Panc1 (cell line): ENCODE measurements around the gene IMP4. TPM values are rescaled to one million over a fixed set of nuclear protein-coding genes. Genes with fewer than 3 reads are reported as not detected.

Experiments used
- ATAC-seq: fragments of 200-7000 bp; cut with Tn5 transposase; 2 replicates; pipeline ENCODE4 v1.9.1; 2020; ENCODE audit warnings: mild to moderate bottlenecking, moderate library complexity
- BruUV-seq: library from RNA; stranded (reverse); fragments of 400-500 nt; replicated peaks from 2 replicates; lab custom pipeline; 2021; lab: Mats Ljungman, UMichigan
- CTCF ChIA-PET: fragments of 300-600 bp; sonication (Branson Sonifier 250); formaldehyde crosslinking; loops from one replicate; lab custom pipeline; 2022; ENCODE audit warnings: antibody characterized with exemption; lab: Charles Lee
- POLR2A ChIA-PET: fragments of 300-600 bp; sonication (Branson Sonifier 250); formaldehyde crosslinking; loops from one replicate; lab custom pipeline; 2022; ENCODE audit warnings: antibody characterized with exemption; lab: Charles Lee
- DNase-seq: peaks from one replicate; pipeline ENCODE4 v3.0.0-alpha.2; 2010; ENCODE audit warnings: low read depth, low spot score
- H3K27ac ChIP-seq: 2 replicates; pipeline ENCODE4 v1.5.1; 2011; ENCODE audit warnings: mild to moderate bottlenecking, low read length, inconsistent platforms
- H3K27me3 ChIP-seq: fragments of 200-500 bp; sonication (Bioruptor generic); 2 replicates; pipeline ENCODE4 v1.6.0; 2014; ENCODE audit warnings: low read length, inconsistent platforms; ENCODE audit not compliant: control insufficient read depth, insufficient read depth
- H3K36me3 ChIP-seq: fragments of 200-500 bp; sonication (Bioruptor generic); 2 replicates; pipeline ENCODE4 v1.5.1; 2014; ENCODE audit warnings: inconsistent platforms, mild to moderate bottlenecking, low read length, moderate library complexity; ENCODE audit not compliant: control insufficient read depth, insufficient read depth
- H3K4me1 ChIP-seq: 2 replicates; pipeline ENCODE4 v1.5.1; 2011; ENCODE audit warnings: inconsistent platforms, mild to moderate bottlenecking, low read length, moderate library complexity; ENCODE audit not compliant: control insufficient read depth, insufficient read depth
- H3K4me3 ChIP-seq, 2 experiments: 2 replicates each; pipeline ENCODE4 v1.5.1; 2011 to 2012; ENCODE audit warnings: low read depth in 2 of 2, low read length in 2 of 2, mild to moderate bottlenecking in 2 of 2, inconsistent platforms in 1 of 2, moderate library complexity in 1 of 2
- H3K9me3 ChIP-seq: fragments of 200-500 bp; sonication (Bioruptor generic); 2 replicates; pipeline ENCODE4 v1.5.1; 2014; ENCODE audit warnings: low read depth, mild to moderate bottlenecking, inconsistent platforms, low read length, moderate library complexity; ENCODE audit not compliant: control insufficient read depth, insufficient read depth
- POLR2AphosphoS5 ChIP-seq: IDR thresholded peaks from 2 replicates; pipeline ENCODE4 v1.6.1; 2012; ENCODE audit warnings: mild to moderate bottlenecking, low read depth, low read length, moderate library complexity
- SIN3A ChIP-seq: IDR thresholded peaks from 2 replicates; pipeline ENCODE4 v1.6.1; 2012; ENCODE audit warnings: low read depth, mild to moderate bottlenecking, low read length, moderate library complexity, borderline replicate concordance; ENCODE audit not compliant: insufficient read depth
- TCF7L2 ChIP-seq: IDR thresholded peaks from 2 replicates; pipeline ENCODE4 v1.6.1; 2011; ENCODE audit warnings: mild to moderate bottlenecking, low read depth, low read length, inconsistent platforms
- in situ Hi-C: cut with HindIII; loops from 2 replicates; pipeline ENCODE4 v1.10.0; 2016; ENCODE audit warnings: low sequenced_read_pairs, low pct_unique_long_range_greater_than_20kb
- intact Hi-C: fragments of 100-400 bp; cut with micrococcal nuclease; formaldehyde crosslinking; loops from one replicate; pipeline ENCODE4 v1.10.0; 2022; ENCODE audit not compliant: unreplicated experiment
- total RNA-seq: library from RNA; stranded (reverse); gene quantifications from one replicate; pipeline ENCODE4 v1.2.1, GENCODE V29; 2021; ENCODE audit not compliant: unreplicated experiment
- TF ChIP-seq, protein P1 (sequence below): fragments of 450-650 bp; IDR thresholded peaks from 2 replicates; pipeline ENCODE4 v1.5.1; 2017; ENCODE audit warnings: mild to moderate bottlenecking
- TF ChIP-seq, protein P2 (sequence below), 2 experiments: IDR thresholded peaks; 2 replicates each; pipeline ENCODE4 v1.6.1; 2011 to 2012; ENCODE audit warnings: low read depth in 2 of 2, control low read depth in 1 of 2, low read length in 1 of 2, mild to moderate bottlenecking in 1 of 2, moderate library complexity in 1 of 2; ENCODE audit not compliant: insufficient read depth in 1 of 2

IMP4 gene
- total RNA-seq, 1 experiment from 2014 or later: 104 TPM

DNA sequence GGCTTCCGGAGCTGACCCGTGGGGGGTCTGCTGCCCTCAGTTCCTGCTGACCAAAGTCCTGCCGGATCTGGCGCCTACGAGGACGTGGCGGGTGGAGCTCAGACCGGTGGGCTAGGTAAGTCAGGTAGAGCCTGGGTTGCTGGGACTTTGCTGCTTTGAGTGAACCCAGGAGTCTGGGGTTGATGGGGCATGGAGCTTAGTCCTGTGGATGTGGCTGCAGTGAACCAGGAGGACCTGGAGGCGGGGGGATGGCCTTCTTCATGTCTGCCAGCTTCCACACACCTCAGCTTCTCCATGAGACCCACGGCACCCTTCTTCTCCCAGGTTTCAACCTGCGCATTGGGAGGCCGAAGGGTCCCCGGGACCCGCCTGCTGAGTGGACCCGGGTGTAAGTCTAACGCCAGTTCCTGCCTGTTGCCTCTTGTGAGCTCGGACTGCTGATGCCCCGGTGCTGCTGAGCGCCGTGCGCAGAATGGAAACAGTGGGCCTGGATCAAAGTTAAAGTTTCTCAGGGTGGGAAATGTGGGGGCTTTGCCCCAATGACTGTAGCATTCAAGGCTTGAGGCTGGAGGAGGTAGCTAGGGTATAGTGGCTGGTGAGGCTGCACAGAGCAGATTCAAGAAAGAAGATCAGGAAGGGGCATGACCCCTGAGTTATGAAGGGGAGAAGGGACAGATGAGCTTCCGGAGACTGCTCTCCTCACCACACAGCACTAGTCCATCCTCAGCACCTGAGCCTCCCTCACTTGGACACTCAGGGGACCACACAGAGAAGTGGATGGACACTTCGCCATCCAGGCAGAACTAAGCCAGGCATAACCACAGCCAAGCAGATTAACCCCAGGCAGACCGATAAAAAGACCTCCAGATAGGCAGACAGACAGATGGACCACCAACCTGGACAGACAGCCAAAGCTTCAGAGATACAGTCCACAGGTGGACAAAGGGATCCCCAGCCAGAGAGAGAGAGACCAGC, 30.4 kb downstream of the IMP4 start:
- POLR2A ChIA-PET: no interaction called here
- H3K9me3 ChIP-seq: no peaks in the 10 kb centered on the region
- DNase-seq (no peak), ATAC-seq (peak; percentile 13)
- in situ Hi-C loops: no loop called here
- H3K27ac ChIP-seq: peak overlapping the region; percentile 91
- intact Hi-C loops: no loop called here
- H3K4me1 ChIP-seq: peaks cover 11% of the 10 kb centered on the region
- TF ChIP-seq TCF7L2: no peak
- TF ChIP-seq, protein P1, sequence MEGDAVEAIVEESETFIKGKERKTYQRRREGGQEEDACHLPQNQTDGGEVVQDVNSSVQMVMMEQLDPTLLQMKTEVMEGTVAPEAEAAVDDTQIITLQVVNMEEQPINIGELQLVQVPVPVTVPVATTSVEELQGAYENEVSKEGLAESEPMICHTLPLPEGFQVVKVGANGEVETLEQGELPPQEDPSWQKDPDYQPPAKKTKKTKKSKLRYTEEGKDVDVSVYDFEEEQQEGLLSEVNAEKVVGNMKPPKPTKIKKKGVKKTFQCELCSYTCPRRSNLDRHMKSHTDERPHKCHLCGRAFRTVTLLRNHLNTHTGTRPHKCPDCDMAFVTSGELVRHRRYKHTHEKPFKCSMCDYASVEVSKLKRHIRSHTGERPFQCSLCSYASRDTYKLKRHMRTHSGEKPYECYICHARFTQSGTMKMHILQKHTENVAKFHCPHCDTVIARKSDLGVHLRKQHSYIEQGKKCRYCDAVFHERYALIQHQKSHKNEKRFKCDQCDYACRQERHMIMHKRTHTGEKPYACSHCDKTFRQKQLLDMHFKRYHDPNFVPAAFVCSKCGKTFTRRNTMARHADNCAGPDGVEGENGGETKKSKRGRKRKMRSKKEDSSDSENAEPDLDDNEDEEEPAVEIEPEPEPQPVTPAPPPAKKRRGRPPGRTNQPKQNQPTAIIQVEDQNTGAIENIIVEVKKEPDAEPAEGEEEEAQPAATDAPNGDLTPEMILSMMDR: peak; percentile 23
- TF ChIP-seq, protein P2, sequence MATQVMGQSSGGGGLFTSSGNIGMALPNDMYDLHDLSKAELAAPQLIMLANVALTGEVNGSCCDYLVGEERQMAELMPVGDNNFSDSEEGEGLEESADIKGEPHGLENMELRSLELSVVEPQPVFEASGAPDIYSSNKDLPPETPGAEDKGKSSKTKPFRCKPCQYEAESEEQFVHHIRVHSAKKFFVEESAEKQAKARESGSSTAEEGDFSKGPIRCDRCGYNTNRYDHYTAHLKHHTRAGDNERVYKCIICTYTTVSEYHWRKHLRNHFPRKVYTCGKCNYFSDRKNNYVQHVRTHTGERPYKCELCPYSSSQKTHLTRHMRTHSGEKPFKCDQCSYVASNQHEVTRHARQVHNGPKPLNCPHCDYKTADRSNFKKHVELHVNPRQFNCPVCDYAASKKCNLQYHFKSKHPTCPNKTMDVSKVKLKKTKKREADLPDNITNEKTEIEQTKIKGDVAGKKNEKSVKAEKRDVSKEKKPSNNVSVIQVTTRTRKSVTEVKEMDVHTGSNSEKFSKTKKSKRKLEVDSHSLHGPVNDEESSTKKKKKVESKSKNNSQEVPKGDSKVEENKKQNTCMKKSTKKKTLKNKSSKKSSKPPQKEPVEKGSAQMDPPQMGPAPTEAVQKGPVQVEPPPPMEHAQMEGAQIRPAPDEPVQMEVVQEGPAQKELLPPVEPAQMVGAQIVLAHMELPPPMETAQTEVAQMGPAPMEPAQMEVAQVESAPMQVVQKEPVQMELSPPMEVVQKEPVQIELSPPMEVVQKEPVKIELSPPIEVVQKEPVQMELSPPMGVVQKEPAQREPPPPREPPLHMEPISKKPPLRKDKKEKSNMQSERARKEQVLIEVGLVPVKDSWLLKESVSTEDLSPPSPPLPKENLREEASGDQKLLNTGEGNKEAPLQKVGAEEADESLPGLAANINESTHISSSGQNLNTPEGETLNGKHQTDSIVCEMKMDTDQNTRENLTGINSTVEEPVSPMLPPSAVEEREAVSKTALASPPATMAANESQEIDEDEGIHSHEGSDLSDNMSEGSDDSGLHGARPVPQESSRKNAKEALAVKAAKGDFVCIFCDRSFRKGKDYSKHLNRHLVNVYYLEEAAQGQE (IDR thresholded peaks at IDR 0.05; ENCODE audit: insufficient read depth in 1 of 2, low read depth in 2 of 2, low read length in 1 of 2): no peak
- no peak for TF ChIP-seq POLR2AphosphoS5
- TF ChIP-seq SIN3A: no peak
- no peaks in the 10 kb centered on the region for H3K36me3 ChIP-seq
- BruUV-seq: TSS peak; percentile 75
- no peaks in the 10 kb centered on the region for H3K27me3 ChIP-seq
- H3K4me3 ChIP-seq: peak overlapping the region; percentile 97 to 98
- CTCF ChIA-PET: interaction anchor here (0.5 to 1.4 kb wide), 3 partner anchors 17 to 40 kb away, joined by 3 read pairs; partner anchors contain the start of gene PTPN18

DNA sequence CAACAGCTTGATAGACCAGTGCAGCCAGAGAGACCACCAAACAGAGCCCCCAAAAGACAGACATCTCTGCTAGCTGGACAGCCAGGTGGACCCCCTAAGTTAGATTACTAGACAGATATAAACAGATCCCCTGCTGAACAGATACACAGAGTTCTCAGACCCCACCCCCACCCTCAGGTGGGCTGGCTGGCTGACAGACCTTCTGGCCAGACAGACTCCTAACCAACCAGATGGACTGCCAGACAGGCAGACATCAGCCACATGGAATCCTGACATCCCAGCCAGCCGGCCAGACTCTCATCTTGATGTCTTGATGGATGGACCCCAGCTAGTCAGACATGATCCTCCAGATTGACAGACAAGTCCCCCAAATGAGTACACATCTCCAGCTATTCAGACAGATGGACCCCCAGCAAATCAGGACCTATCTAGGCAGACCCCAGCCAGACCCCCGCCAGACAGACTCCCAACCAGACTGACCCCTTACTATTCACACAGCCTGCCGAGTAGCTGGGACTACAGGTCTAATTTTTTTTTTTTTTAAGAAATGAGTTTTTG, 31.2 kb downstream of the IMP4 start:
- ChIA-PET CTCF (interaction anchor here (1.4 kb wide), 1 partner anchor 37 kb away, joined by 3 read pairs; no protein-coding TSS in a partner anchor), POLR2A (no interaction called here)
- Histone ChIP-seq H3K4me3 (peak overlapping the region in 1 of 2 experiments; percentile 98; a peak in 2 of 4 replicates), H3K27me3 (no peaks in the 10 kb centered on the region), H3K4me1 (peaks cover 11% of the 10 kb centered on the region), H3K27ac (peak overlapping the region; percentile 91; the same call in 1 of the 2 replicates), H3K9me3 (no peaks in the 10 kb centered on the region), H3K36me3 (no peaks in the 10 kb centered on the region)
- intact Hi-C loops: no loop called here
- ATAC-seq (no peak), DNase-seq (no peak)
- no TSS peak for BruUV-seq
- TF ChIP-seq, protein P1: no peak
- no peak for TF ChIP-seq POLR2AphosphoS5
- no peak for TF ChIP-seq TCF7L2
- TF ChIP-seq SIN3A: no peak
- TF ChIP-seq, protein P2 (IDR thresholded peaks at IDR 0.05; ENCODE audit: insufficient read depth in 1 of 2, low read depth in 2 of 2, low read length in 1 of 2): no peak
- in situ Hi-C loops: no loop called here
